Heart left ventricle (tissue), 13 donors: ENCODE measurements around the gene METTL27.
"Not testable (repeated sequence)": the region's sequence is repeated elsewhere in the genome, so short reads cannot be mapped to it uniquely, and the experiment has no call there.

ENCODE experiments used
- CTCF ChIP-seq, 12 donors: fragments of 200-600 bp; sonication (generic) in 4 of 12; IDR thresholded peaks; one replicate each; pipeline versions ENCODE4 v1.5.0 to v1.8.0; 2018 to 2022; ENCODE audit warnings: antibody characterized with exemption in 12 of 12, mild to moderate bottlenecking in 5 of 12
- POLR2A ChIP-seq, 2 donors: fragments of 450-650 bp; IDR thresholded peaks; one replicate each; pipeline ENCODE4 v1.6.1; 2017; ENCODE audit warnings: antibody characterized with exemption in 2 of 2, mild to moderate bottlenecking in 2 of 2, moderate library complexity in 2 of 2
- donor health status: ischemic (EF 13 %, LVEDD 7.1; RV severe dilation, severe dysfunction).
- donor health status: DM: no; HTN: yes; CAD: no.
- donor health status: DM: no; HTN: no; CAD: no.
- donor health status: ischemic (EF 25% LVEDD 6.9; RV normal size, moderate dysfunction).
- donor health status: ischemic (EF 25% LVEDD 5.7; RV mildly dilated, moderate dysfunction).
- donor health status: ischemic (EF 35%, LVEDD 5.7; RV mildly dilated, moderate dysfunction).
- donor health status: nonischemic (EF 11% LVEDD 7.7; RV severe dilation, severe dysfunction).
- donor health status: DM: yes; HTN: yes; CAD: no.
- donor health status: PGD.
- donor health status: ischemic (EF 29% LVEDD 5.4; RV normal size, mild dysfunction).
- donor health status: nonischemic (EF 23%, LVEDD 6.1; RV moderate dilation, normal function).

GRCh38 chr7:73796656-73797055 lies 45.7 kb downstream of the METTL27 start:
- not testable (repeated sequence) for TF ChIP-seq CTCF, POLR2A (IDR thresholded peaks at IDR 0.05)
